Middle frontal gyrus (tissue), 1 donor: ENCODE results near the gene MBOAT1.
"Not testable (repeated sequence)": the region's sequence is repeated elsewhere in the genome, so short reads cannot be mapped to it uniquely, and the experiment has no call there.

ENCODE experiments used
- DNase-seq: peaks from one replicate; pipeline ENCODE4 v3.0.0-alpha.2; 2015; ENCODE audit warnings: low spot score; ENCODE audit errors: extremely low spot score

MBOAT1 gene

GRCh38 chr6:20172842-20173456 lies 39.3 kb downstream of the MBOAT1 start:
- DNase-seq = no peak

- no peak for DNase-seq
Observed at GRCh38 chr6:20170455-20171148, 41.7 kb downstream of the MBOAT1 start.

- DNase-seq = no peak
Observed at GRCh38 chr6:20169786-20170185, 42.5 kb downstream of the MBOAT1 start.

DNA sequence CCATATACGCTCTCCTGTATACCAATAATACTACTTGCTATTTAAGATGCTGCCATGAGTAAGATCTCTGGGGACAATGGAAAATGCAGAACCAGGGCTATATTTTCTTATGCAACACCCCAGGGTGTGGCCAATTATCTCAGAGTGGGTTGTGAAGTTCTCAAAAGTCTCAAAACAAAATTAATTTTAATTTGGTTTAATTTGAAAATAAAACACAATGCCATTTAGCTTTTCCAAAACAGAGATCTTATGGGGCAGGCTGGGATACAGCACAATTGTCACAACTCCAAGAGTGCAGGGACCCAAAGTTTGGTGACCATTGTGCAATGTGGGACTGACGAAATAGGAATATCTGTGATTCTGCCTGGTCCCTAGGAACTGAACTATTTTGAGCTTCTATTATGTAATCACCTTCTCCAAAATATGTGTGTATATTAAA lies 43.1 kb downstream of the MBOAT1 start:
- DNase-seq = no peak

GRCh38 chr6:20168690-20169089 lies 43.6 kb downstream of the MBOAT1 start:
- no peak for DNase-seq

DNA sequence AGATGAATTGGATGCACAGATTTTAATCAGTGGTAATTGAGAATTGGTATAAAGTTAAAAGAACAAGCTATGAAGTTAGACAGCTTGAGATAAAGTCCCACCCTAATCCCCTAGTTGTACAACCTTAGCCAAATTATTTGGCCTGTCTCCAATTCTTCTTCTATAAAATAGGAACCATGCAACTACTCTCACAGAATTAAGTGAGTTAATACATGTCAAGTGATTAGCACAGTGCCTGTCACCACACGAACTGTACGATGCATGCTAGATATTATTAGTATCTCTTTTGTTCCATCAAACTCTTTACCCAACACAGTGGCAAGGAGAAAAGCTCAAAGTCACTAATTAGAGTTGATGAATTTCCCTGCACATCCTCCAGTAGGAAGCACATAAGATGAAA lies 44.7 kb downstream of the MBOAT1 start:
- no peak for DNase-seq

GRCh38 chr6:20166210-20166609 lies 46.1 kb downstream of the MBOAT1 start:
- DNase-seq = no peak

- DNase-seq = no peak
Observed at GRCh38 chr6:20162515-20162914, 49.8 kb downstream of the MBOAT1 start.

DNA sequence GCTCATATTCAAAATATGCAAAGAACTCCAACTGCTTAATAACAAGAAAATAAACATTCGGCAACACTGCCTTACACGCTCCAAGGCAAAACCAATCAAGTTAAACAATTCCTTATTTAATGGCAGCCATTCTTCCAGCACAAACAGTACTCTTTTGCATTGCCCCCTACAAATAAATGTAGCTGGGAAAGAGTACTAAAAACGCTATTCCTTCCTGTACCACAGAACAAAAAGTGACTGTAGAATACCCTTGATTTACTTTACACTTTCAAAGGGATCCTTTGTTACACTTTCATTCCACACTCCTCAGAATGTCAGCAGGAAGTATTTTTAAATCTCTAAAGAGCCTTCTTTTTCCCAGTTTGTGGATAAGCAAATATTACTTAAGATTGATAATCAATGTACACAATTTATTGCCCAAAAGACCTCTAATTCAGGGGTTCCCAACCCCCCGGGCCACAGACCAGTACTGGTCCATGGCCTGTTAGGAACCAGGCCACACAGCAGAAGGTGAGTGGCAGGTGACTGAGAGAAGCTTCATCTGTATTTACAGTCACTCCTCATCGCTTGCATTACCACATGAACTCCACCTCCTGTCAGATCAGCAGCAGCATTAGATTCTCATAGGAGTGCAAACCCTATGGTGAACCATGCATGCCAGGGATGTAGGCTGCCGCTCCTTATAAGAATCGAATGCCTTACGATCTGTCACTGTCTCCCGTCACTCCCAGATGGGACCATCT lies 51.6 kb downstream of the MBOAT1 start:
- DNase-seq = no peak

GRCh38 chr6:20159781-20160540 lies 52.3 kb downstream of the MBOAT1 start:
- DNase-seq = no peak

DNA sequence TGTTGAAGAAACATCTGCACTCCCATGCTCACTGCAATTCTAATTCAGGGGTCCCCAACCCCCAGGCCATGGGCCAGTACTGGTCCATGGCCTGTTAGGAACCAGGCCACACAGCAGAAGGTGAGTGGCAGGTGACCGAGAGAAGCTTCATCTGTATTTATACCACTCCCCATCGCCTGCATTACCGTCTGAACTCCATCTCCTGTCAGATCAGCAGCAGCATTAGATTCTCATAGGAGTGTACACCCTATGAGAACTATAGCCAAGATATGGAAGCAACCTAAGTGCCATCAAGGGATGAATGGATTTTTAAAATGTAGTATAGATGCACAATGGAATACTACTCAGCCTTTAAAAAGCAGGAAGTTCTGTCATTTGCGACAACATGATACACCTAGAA lies 53.2 kb downstream of the MBOAT1 start:
- DNase-seq = no peak

GRCh38 chr6:20158676-20159075 lies 53.6 kb downstream of the MBOAT1 start:
- no peak for DNase-seq

GRCh38 chr6:20156824-20157223 lies 55.4 kb downstream of the MBOAT1 start:
- DNase-seq = no peak

DNA sequence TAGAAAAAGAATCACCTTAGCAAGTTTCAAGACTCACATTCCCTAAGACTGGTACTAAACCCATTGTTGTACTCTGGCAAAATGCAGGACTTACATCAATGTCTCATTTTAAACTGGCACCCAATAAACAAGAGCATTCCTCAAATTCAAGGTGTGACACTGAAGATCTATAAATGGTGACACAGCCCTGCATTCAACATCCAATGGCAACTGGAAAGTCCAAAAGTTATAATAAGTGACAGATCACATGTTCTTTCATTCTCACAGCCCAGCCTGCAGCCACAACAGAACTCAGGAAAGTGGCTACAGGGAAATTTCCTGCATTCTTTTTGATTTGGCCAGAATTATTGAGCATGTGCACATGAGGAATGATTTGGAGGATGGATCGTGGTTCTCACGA lies 57.5 kb downstream of the MBOAT1 start:
- DNase-seq = no peak

GRCh38 chr6:20153194-20153593 lies 59.1 kb downstream of the MBOAT1 start:
- DNase-seq = no peak

DNA sequence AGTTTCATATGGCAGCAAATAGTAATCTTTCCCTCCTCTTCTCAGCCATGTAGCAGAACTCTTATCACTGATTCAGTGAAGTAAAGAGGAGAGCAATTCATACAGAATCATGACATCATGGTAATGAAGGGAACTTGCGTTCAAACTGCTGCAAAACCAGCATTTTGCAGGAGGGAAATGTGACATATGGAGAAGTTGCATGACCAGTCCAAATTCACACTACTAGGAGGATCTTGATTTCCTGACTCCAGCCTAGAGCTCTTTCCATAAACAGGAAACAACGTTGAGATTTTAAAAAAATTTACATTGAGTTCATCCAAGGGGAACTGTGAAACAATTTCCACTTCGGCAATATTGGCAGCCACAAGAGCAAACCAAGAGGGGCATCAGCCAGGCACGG lies 63.8 kb downstream of the MBOAT1 start:
- no peak for DNase-seq

- DNase-seq = no peak
Observed at GRCh38 chr6:20147469-20147868, 64.8 kb downstream of the MBOAT1 start.

GRCh38 chr6:20146831-20147230 lies 65.4 kb downstream of the MBOAT1 start:
- DNase-seq = not testable (repeated sequence)

- no peak for DNase-seq
Observed at GRCh38 chr6:20146291-20146690, 66.0 kb downstream of the MBOAT1 start.

GRCh38 chr6:20142866-20143265 lies 69.4 kb downstream of the MBOAT1 start:
- DNase-seq = no peak

DNA sequence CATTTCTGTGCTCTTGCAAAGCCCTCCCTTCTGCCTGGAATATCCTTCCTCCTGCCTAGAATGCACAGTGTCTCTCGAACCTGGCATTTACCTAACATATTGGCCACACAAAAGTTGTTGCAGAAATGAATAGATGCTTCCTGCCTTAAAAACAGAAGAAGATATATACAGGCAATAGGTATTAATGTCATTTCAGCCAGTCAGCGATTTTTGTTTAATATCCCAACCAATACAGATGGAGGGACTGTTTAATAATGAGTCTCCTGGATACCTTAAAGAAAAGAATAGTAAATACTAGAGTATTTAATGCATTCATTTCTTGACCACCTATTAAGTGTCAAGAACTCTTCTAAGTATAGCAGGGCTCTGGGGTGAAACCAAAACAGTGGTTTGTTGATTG lies 70.3 kb downstream of the MBOAT1 start:
- no peak for DNase-seq
